Right renal cortex interstitium (tissue), 3 donors: ENCODE data around the gene PI4KB. TPM values are rescaled to one million over a fixed set of nuclear protein-coding genes. Genes with fewer than 3 reads are reported as not detected.

Experiments used
- DNase-seq, 3 donors: peaks; one replicate each; pipeline ENCODE4 v3.0.0-alpha.2; 2013; ENCODE audit warnings: low read depth in 3 of 3, low spot score in 2 of 3
- polyA plus RNA-seq, 3 donors: library from polyadenylated mRNA; unstranded; fragments of 120-200 nt; gene quantifications; one replicate each; pipeline ENCODE4 v1.2.1, GENCODE V29; 2013; ENCODE audit not compliant: insufficient read length in 3 of 3

PI4KB gene
- polyA plus RNA-seq, 3 donors = 62.0 to 66.5 (median 62.3) TPM

DNA sequence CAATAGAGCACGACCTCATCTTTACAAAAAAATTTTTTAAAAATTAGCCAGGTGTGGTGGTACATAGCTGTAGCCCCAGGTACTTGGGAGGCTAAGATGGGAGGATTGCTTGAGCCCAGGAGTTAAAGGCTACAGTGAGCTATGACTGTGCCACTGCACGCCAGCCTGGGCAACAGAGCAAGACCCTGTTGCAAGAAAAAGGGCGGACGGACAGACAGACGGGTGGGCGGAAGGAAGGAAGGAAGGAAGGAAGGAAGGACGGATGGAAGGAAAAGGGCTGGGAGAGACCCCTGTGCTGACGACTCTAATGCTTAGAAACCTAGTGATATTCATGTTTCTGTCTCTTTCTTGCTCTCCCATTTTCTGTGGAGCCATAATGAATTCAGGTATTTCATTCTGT lies 14.4 kb downstream of the PI4KB start:
- DNase-seq = no peak

DNA sequence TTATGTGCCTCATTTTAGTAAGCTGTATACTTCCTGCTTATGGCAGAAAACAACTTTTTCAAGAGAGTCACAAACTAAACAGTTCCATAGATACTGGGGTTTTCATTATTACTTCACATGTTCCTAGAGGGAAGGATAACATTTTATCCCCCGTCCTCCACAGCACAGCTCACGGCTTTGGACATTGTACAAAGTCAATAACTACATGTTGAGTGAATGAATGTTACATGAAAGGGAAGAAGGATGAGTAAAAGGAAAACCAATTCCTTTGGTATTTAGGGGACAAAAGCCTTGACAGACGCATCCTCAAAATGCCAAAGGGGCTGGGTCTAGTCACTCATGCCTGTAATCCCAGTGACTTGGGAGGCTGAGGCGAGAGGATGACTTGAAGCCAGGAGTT lies 14.8 kb downstream of the PI4KB start:
- DNase-seq = no peak

DNA sequence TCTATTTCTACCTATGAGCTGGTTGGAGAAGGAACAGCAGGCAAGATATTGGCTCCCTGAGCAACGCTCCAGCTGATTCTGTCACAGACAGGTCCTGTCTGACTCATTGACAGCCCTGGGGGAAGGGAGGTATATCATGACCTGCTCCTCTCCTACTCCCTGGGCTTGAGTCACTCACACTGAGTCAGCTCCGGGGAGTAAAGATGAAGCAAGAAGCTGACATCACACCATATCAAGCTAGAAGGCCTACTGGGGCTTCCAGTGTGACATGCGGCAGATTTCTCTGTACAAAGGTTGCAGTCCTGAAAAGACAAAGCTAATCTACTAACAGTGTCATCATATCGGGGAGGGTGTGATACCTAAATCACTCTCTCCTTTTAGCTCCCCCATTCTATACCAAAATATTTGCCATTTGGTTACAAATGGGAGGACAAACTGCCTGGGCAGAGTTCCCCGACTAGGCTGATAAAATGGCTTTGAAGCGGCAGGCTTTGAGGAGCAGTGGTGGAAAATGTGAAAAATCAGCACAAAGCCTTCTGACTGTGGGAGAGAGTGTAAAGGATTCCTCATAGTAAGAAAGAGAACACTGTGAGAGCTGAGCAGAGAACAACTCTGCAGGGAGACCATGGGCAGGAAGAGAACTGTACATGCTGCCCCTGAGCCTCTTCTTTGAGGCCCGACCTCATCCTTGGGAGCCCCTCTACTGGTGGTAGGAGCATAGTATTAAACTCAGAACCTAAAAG lies 15.5 kb downstream of the PI4KB start:
- no peak for DNase-seq

DNA sequence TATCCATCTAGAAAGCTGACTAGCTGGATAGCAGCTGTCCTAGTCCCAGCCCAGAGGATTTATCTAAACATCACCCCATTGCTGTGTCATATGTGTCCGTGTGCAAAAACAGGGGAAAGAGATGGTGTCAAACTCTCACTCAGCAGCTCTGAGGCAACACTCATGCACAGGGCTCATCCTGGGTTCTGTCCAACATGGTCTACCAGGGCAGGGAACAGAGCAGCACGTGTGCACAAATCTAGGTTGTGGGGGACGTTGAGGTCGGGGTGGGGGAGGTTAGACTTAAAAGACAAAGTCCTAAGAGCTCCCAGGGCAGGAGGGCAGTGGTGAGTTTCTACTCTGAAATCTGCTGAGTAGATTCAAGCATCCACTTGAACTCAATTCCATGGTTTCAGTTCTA lies 16.2 kb downstream of the PI4KB start:
- DNase-seq = no peak

DNA sequence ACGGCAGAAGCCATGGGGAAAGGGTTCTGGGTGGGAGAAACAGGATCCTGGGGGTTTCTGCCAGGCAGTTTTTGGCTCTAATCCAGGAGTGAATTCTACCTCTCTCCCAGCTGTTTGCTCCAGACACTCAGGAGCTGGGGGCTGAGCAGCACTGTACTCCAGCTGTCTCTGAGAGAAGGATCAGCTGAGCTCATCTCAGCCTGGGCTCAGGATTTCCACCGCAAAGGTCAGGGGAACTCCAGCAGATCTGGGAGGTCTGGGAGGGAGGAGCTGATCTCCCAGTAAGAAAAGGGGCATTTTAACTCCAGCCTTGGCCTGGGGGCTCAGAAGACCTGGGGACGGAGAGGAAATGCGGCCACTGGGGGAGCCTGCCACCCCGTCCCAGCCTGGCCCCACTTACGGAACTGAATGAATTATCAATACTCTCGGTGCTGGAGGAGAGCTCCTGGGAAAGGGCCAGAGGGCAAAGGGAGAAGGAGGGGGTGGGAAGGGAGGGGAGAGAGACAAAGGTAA lies 17.3 kb downstream of the PI4KB start:
- peak in 1 of 3 donors; percentile 15 for DNase-seq

DNA sequence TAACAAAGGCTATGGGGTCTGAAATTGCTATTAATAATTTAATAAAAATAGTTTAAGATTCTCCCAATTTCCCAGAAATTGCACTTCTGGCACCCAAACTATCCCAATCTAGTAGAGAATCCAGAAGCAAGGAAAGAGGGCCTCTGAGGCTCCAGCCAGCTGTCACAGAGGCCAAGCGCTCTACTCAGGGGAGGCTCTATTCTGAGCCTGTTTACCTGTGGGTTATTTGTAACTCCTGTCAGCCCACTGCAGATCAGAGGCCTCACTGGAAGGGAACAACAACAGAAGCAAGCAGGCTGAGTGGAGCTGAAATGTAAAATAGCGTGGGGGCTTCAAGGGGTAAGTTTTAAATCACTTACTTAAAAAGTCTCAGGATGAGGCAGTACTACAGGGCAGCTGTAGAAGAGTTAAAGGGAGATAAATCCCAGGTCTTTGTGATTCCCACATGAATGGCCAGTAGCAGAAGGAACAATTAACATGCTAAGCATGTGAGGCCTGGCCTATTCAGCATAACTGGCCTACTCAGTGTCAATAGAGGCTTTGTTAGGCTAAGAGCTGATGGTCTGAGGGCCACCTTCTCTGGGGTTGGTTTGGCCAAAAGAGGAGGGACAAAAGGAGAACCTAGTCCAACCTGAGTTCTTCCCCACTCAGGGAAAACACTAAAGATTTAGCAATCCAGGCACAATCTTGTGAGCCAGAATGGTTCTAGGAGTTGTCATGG lies 32.3 kb downstream of the PI4KB start:
- DNase-seq = no peak

DNA sequence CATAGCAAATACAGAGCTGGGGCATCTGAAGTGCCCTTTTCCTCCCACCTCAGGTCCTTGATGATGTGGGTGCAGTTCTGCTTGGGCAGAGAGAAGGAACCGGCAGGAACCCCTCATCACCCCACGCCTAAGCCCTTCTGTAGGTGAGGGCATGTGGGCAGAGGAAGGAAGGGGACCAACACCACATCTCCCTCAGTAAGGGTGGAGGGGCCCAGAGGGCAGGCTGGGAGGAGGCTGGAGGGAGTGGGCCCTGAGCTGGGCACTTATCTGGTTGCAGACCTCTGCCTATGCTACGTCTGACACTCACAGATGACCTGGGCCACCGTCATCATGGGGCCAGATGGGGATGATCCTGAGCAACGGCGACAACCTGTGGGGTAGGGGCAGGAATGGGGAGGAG lies 34.1 kb downstream of the PI4KB start:
- DNase-seq = no peak

DNA sequence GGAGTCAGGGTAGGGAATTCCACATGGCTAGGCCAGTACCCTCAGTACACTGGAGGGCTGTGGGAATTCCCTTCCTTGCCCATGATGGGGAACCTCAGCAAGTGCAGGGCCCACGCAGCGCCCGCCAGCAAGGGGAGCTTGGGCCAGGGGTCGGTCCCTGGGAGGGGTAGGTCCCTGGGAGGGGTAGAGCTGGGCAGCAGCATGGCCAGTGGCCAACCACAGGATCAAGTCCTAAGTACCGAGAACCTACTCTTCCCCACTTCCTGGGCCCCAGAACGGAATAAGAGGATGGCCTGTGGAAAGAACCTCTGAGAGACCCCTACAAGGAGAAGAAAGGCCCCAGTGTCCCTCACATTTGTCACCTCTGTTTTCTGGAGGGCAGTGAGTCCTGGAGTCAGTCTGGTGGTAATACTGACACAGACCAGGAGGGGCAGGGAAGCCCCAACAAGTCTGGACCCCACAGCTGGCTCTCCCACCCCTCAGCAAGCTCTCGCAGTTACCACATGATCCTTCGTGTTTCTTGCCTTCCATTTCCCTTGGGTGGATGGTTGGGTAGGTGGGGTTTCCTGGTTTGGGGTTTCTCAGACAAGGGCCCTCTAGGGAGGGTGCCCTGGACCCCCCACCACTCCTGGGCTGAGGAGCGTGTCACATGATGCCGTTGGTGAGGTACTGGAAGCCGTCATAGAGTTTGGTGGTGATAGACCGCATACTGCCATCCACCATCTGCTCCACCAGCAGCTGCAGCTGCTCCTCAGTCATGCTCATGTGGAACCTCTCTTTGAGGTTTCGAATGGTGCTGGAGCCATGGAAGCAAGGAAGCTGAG lies 34.8 kb downstream of the PI4KB start:
- DNase-seq = no peak

DNA sequence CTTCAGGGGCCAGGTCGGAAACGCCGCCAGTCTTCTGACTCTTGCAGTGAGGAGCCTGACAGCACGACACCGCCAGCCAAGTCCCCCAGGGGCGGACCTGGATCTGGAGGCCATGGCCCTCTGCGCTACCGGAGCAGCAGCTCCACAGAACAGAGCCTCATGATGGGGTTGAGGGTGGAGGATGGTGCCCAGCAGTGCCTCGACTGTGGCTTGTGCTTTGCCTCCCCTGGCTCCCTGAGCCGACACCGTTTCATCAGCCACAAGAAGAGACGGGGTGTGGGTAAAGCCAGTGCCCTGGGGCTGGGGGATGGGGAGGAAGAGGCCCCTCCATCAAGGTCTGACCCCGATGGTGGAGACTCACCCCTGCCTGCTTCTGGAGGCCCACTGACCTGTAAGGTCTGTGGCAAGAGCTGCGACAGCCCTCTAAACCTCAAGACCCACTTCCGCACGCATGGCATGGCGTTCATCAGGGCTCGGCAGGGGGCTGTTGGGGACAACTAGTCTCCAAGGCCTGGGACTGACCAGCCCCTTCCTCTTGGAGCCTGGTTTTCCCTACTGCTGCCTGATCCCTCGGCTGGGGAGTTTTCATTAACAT lies 36.4 kb downstream of the PI4KB start:
- no peak for DNase-seq

DNA sequence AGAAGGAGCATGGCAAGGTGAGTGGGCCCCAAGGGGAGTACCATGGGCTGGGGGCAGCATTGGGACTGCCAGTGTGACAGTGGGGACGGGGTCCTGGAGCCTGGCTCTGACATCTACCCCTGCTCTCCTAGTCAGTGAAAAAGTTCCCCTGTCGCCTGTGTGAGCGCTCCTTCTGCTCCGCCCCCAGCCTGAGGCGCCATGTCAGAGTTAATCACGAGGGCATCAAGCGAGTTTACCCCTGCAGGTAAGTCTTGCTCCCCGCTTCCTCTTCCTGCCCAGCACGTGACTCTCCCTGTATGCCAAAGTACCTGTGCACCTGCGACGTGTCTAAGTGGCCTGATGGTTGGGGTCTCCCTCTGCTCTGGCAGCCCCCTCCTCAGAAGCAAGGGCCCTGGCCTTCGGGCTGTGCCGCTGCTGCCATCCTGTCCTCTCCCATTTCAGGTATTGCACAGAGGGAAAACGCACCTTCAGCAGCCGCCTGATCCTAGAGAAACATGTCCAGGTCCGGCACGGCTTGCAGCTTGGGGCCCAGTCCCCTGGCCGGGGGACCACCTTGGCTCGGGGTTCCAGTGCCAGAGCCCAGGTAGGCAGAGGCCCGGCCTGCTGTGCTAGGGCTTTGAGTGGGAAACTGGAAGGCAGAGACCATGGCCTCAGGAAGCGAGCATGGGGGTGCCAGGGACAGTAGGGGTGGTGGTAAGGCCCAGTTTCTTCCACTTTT lies 37.1 kb downstream of the PI4KB start:
- no peak for DNase-seq

DNA sequence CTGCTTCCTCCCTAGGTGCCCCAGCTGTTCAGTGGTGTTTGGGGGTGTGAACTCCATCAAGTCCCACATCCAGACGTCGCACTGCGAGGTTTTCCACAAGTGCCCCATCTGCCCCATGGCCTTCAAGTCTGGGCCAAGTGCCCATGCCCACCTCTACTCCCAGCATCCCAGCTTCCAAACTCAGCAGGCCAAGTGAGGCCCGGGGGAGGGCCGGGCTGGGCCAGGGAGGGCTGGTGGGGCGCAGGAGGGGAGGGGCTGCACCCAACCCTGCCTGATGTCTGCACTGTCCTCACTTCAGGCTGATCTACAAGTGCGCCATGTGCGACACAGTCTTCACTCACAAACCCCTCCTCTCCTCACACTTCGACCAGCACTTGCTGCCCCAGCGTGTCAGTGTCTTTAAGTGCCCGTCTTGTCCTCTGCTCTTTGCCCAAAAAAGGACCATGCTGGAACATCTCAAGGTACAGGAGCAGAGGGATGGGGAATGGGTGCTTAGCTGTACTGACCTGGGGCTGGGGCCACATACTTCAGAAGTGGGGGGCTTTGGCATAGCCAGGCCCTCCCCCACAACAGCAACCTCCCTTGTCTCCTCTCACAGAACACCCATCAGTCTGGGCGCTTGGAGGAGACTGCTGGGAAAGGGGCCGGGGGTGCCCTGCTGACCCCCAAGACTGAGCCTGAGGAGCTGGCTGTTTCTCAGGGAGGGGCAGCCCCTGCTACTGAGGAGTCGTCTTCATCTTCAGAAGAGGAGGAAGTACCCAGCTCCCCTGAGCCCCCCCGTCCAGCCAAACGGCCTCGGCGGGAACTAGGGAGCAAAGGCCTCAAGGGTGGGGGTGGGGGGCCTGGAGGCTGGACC lies 37.9 kb downstream of the PI4KB start:
- DNase-seq = no peak

DNA sequence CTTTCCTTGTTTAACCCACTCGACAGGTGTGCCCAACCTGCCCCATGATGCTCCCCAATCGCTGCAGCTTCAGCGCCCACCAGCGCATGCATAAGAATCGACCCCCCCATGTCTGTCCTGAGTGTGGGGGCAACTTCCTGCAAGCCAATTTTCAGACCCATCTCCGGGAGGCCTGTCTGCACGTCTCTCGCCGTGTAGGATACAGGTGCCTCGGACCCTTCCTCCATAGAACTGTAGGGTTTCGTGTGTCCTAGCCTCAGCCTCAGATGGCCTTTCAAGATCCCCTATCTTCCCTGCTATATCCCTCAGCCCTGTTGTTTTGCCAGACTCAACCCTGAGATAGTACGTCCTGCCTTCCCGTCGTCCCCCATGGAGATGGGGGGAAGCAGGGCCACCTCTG lies 38.7 kb downstream of the PI4KB start:
- DNase-seq = no peak

DNA sequence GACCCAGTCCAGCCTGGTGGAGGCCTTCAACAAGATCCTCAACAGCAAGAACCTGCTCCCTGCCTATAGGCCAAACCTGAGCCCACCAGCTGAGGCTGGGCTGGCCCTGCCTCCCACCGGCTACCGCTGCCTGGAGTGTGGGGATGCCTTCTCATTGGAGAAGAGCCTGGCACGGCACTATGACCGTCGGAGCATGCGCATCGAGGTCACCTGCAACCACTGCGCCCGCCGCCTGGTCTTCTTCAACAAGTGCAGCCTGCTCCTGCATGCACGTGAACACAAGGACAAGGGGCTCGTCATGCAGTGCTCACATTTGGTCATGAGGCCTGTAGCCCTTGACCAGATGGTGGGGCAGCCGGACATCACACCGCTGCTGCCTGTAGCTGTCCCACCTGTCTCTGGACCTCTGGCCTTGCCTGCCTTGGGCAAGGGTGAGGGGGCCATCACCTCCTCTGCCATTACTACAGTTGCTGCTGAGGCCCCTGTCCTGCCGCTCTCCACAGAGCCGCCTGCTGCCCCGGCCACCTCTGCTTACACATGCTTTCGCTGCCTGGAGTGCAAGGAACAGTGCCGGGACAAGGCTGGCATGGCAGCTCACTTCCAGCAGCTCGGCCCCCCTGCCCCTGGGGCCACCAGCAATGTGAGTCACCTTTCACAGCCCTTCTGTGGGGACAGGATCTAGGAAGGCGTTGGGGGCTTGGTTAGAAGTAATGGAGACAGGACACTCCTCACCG lies 39.3 kb downstream of the PI4KB start:
- no peak for DNase-seq

DNA sequence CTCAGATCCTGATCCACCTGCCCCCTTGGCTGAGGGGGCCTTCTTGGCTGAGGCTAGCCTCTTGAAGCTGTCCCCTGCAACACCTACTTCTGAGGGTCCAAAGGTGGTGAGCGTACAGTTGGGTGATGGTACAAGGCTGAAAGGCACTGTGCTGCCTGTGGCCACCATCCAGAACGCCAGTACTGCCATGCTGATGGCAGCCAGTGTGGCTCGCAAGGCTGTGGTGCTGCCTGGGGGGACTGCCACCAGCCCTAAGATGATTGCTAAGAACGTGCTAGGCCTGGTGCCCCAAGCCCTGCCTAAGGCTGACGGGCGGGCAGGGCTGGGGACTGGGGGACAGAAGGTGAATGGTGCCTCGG lies 39.9 kb downstream of the PI4KB start:
- DNase-seq = no peak

DNA sequence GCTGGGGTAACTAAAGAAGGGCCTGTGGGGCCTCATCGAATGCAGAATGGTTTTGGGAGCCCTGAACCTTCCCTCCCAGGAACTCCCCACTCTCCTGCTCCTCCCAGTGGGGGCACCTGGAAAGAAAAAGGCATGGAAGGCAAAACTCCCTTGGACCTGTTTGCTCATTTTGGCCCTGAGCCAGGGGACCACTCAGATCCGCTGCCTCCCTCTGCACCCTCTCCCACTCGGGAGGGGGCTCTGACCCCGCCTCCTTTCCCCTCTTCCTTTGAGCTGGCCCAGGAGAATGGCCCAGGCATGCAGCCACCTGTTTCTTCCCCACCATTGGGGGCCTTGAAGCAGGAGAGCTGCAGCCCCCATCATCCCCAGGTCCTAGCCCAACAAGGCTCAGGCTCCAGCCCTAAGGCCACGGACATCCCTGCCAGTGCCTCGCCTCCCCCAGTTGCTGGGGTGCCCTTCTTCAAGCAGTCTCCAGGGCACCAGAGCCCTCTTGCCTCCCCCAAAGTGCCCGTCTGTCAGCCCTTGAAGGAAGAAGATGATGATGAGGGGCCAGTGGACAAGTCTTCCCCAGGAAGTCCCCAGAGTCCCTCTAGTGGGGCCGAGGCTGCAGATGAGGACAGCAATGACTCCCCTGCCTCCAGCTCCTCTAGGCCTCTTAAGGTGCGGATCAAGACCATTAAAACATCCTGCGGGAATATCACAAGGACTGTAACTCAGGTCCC lies 40.4 kb downstream of the PI4KB start:
- DNase-seq = no peak

DNA sequence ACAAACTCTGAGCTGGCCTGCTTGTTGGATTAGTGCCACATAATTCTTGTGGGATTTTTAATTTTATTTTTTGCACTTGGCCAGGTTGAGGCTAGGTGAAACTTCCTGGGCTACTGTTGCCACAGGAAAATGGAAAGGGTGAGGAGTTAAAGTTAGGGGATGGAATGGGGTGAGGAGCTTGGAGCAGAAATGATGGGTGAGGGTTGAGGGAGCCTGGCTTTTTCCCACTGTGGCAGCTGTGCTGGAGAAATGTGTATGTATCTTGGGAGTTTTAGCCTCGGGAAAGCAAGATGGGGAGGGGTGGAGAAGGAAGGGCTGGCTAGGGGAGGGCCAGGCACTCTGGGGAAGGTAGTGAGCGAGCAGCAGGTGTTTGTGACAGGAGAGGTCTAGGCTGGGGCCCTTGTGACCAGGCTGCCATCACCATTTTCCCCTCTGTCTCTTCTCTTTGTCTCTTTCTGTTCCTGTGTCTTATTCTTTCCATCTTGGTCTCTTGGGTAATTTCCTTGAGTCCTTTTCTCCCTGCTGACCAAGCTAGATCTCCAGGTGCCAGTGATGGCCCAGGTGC lies 43.1 kb downstream of the PI4KB start:
- no peak for DNase-seq

DNA sequence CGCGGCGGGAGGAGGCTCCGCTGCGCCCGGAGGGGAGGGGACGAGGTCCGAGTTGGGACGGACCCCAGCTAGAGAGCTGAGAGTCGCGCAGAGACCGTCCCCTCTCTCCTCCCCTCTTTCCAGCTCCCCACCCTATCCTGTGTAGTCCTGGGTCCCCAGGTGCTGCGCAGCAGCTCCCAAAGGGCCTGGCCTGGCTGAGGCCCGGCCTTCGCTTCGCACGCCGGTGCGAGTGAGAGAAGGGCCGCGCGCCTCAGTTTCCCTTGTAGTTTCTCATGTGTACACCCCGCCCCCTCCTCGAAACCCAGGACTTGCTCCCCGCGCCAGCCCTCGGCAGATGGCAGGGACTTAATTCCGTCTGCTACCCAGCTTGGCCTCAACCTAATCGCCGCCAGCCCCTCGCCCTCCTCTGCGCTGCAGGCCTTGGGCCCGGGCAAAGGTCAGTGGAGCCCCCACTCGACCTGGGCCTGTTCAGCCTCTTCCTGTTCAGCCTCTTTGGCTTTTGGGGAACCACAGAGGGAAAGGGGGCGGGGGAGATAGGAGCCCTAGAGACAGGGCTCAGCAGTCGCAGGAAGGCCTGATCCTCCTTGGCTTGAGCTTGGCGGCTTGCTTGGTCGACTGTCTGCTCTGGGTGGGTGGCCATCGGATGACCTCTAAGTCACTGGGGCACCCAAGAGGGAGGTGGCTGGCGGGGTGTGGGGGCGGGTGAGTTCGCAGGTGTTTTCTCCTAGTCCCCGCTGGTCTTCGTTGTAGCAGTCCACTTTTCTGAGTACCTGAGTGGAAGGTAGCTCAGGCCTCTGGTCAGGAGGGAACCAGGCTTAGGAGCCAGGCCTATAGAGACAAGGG lies 44.1 kb downstream of the PI4KB start:
- peak in 2 of 3 donors; percentile 15 to 19 for DNase-seq
